Activated CD8-positive, alpha-beta memory T cell treated with anti-CD3 and anti-CD28 coated beads for 1 hour (primary cell): ENCODE data around the gene FRMD3.

ENCODE experiments used
- DNase-seq, 2 donors: peaks; one replicate each; pipeline ENCODE4 v3.0.0-alpha.2; 2020; ENCODE audit warnings: low read depth in 1 of 2; ENCODE audit errors: extremely low read depth in 1 of 2

FRMD3 gene

GRCh38 chr9:83291196-83291595 is 247.0 kb downstream of the FRMD3 start:
- no peak for DNase-seq

GRCh38 chr9:83290692-83291091 is 247.5 kb downstream of the FRMD3 start:
- DNase-seq = no peak

GRCh38 chr9:83287021-83287420 is 251.2 kb downstream of the FRMD3 start:
- no peak for DNase-seq

- no peak for DNase-seq
These were observed 252.6 kb downstream of the FRMD3 start for GRCh38 chr9:83285445-83286225.

GRCh38 chr9:83284746-83285145 is 253.5 kb downstream of the FRMD3 start:
- no peak for DNase-seq

- DNase-seq = no peak
These were observed 254.7 kb downstream of the FRMD3 start for GRCh38 chr9:83283528-83283927.

- DNase-seq = no peak
These were observed 256.6 kb downstream of the FRMD3 start for GRCh38 chr9:83281306-83282255.

- DNase-seq = no peak
These were observed 257.4 kb downstream of the FRMD3 start for GRCh38 chr9:83280790-83281189.

GRCh38 chr9:83280268-83280667 is 257.9 kb downstream of the FRMD3 start:
- DNase-seq = no peak

- no peak for DNase-seq
These were observed 263.4 kb downstream of the FRMD3 start for GRCh38 chr9:83274787-83275186.

- DNase-seq = no peak
These were observed 266.5 kb downstream of the FRMD3 start for GRCh38 chr9:83271665-83272071.

GRCh38 chr9:83270116-83270515 is 268.1 kb downstream of the FRMD3 start:
- no peak for DNase-seq

- DNase-seq = no peak
These were observed 270.5 kb downstream of the FRMD3 start for GRCh38 chr9:83267741-83268140.

- DNase-seq = no peak
These were observed 271.3 kb downstream of the FRMD3 start for GRCh38 chr9:83266666-83267496.

- no peak for DNase-seq
These were observed 271.9 kb downstream of the FRMD3 start for GRCh38 chr9:83266331-83266665.

- DNase-seq = no peak
These were observed 273.9 kb downstream of the FRMD3 start for GRCh38 chr9:83264315-83264714.

- DNase-seq = no peak
These were observed 278.6 kb downstream of the FRMD3 start for GRCh38 chr9:83259558-83259957.

- DNase-seq = no peak
These were observed 280.0 kb downstream of the FRMD3 start for GRCh38 chr9:83257937-83258891.

- no peak for DNase-seq
These were observed 290.5 kb downstream of the FRMD3 start for GRCh38 chr9:83247732-83248131.
